Testis (tissue), 2 donors: ENCODE data around the gene ARHGAP44.

Experiments
- CTCF ChIP-seq, 3 experiments: fragments of 450-650 bp in 2 of 3; fragments of 200-600 bp in 1 of 3; sonication (generic) in 1 of 3; IDR thresholded peaks; one replicate each; pipeline ENCODE4 v1.5.1; 2016 to 2019; ENCODE audit warnings: antibody characterized with exemption in 3 of 3, mild to moderate bottlenecking in 2 of 3, moderate library complexity in 1 of 3
- POLR2A ChIP-seq: fragments of 450-650 bp; IDR thresholded peaks from one replicate; pipeline ENCODE4 v1.6.1; 2017; ENCODE audit warnings: antibody characterized with exemption, mild to moderate bottlenecking, moderate library complexity

GRCh38 chr17:13030056-13030455 lies 240.8 kb downstream of the ARHGAP44 start:
- no peak for TF ChIP-seq CTCF (IDR thresholded peaks at IDR 0.05)
- no peak for TF ChIP-seq POLR2A
